ENCODE results near the gene TLE5. TPM values are rescaled to one million over a fixed set of nuclear protein-coding genes. Genes with fewer than 3 reads are reported as not detected.

TLE5 gene
- total RNA-seq, 1 experiment from 2014 or later, result 170 TPM

- Mint-ChIP-seq H3K4me1 (ENCODE audit: low read depth, unreplicated experiment) (no peaks in the 10 kb centered on the region), H3K9me3 (ENCODE audit: low read depth, unreplicated experiment) (no peaks in the 10 kb centered on the region), H3K4me3 (ENCODE audit: low read depth, unreplicated experiment) (no peak overlapping the region), H3K27me3 (ENCODE audit: unreplicated experiment) (no peaks in the 10 kb centered on the region), H3K36me3 (ENCODE audit: insufficient read depth, unreplicated experiment) (no peaks in the 10 kb centered on the region), H3K27ac (ENCODE audit: unreplicated experiment) (no peak overlapping the region)
- intact Hi-C loops (cut with micrococcal nuclease; ENCODE audit: unreplicated experiment), result no loop called here
- CTCF ChIA-PET, result no interaction called here
- BruUV-seq (replicated peaks), result no TSS peak
- TF ChIP-seq CTCF (IDR thresholded peaks at IDR 0.05; ENCODE audit: unreplicated experiment), result no peak
- no peak for DNase-seq
Observed at GRCh38 chr19:3019211-3019854, 43.0 kb downstream of the TLE5 start.

- no TSS peak for BruUV-seq (replicated peaks)
- intact Hi-C loops (cut with micrococcal nuclease; ENCODE audit: unreplicated experiment), result no loop called here
- no peak for TF ChIP-seq CTCF (IDR thresholded peaks at IDR 0.05; ENCODE audit: unreplicated experiment)
- H3K9me3 Mint-ChIP-seq (ENCODE audit: low read depth, unreplicated experiment), result no peaks in the 10 kb centered on the region
- CTCF ChIA-PET, result no interaction called here
- no peak overlapping the region for H3K27ac Mint-ChIP-seq (ENCODE audit: unreplicated experiment)
- no peak for DNase-seq
- no peaks in the 10 kb centered on the region for H3K27me3 Mint-ChIP-seq (ENCODE audit: unreplicated experiment)
- no peaks in the 10 kb centered on the region for H3K4me1 Mint-ChIP-seq (ENCODE audit: low read depth, unreplicated experiment)
- no peak overlapping the region for H3K4me3 Mint-ChIP-seq (ENCODE audit: low read depth, unreplicated experiment)
- H3K36me3 Mint-ChIP-seq (ENCODE audit: insufficient read depth, unreplicated experiment), result no peaks in the 10 kb centered on the region
Observed at GRCh38 chr19:3017923-3018322, 44.4 kb downstream of the TLE5 start.

GRCh38 chr19:3015126-3016057 lies 46.9 kb downstream of the TLE5 start:
- Mint-ChIP-seq H3K36me3 (ENCODE audit: insufficient read depth, unreplicated experiment) (no peaks in the 10 kb centered on the region), H3K27ac (ENCODE audit: unreplicated experiment) (no peak overlapping the region), H3K4me3 (ENCODE audit: low read depth, unreplicated experiment) (no peak overlapping the region), H3K27me3 (ENCODE audit: unreplicated experiment) (no peaks in the 10 kb centered on the region), H3K9me3 (ENCODE audit: low read depth, unreplicated experiment) (no peaks in the 10 kb centered on the region), H3K4me1 (ENCODE audit: low read depth, unreplicated experiment) (no peaks in the 10 kb centered on the region)
- no peak for DNase-seq
- BruUV-seq (replicated peaks), result no TSS peak
- no peak for TF ChIP-seq CTCF (IDR thresholded peaks at IDR 0.05; ENCODE audit: unreplicated experiment)
- CTCF ChIA-PET, result interaction anchor here (0.6 to 1.0 kb wide), 3 partner anchors 21 to 65 kb away, joined by 3 to 5 read pairs (median 4); no protein-coding TSS in a partner anchor
- intact Hi-C loops (cut with micrococcal nuclease; ENCODE audit: unreplicated experiment), result no loop called here

GRCh38 chr19:3014135-3014534 lies 48.2 kb downstream of the TLE5 start:
- Mint-ChIP-seq H3K4me1 (ENCODE audit: low read depth, unreplicated experiment) (no peaks in the 10 kb centered on the region), H3K27ac (ENCODE audit: unreplicated experiment) (no peak overlapping the region)
- CTCF ChIA-PET, result no interaction called here

More at GRCh38 chr19:3014135-3014534, 48.2 kb downstream of the TLE5 start:
- Mint-ChIP-seq H3K36me3 (ENCODE audit: insufficient read depth, unreplicated experiment) (no peaks in the 10 kb centered on the region), H3K4me3 (ENCODE audit: low read depth, unreplicated experiment) (no peak overlapping the region), H3K9me3 (ENCODE audit: low read depth, unreplicated experiment) (no peaks in the 10 kb centered on the region), H3K27me3 (ENCODE audit: unreplicated experiment) (no peaks in the 10 kb centered on the region)
- DNase-seq, result no peak
- no TSS peak for BruUV-seq (replicated peaks)
- no peak for TF ChIP-seq CTCF (IDR thresholded peaks at IDR 0.05; ENCODE audit: unreplicated experiment)
- intact Hi-C loops (cut with micrococcal nuclease; ENCODE audit: unreplicated experiment), result no loop called here
